ENCODE data around the gene EPS8L3.
"Not testable (repeated sequence)": the region's sequence is repeated elsewhere in the genome, so short reads cannot be mapped to it uniquely, and the experiment has no call there.

Gene EPS8L3, protein sequence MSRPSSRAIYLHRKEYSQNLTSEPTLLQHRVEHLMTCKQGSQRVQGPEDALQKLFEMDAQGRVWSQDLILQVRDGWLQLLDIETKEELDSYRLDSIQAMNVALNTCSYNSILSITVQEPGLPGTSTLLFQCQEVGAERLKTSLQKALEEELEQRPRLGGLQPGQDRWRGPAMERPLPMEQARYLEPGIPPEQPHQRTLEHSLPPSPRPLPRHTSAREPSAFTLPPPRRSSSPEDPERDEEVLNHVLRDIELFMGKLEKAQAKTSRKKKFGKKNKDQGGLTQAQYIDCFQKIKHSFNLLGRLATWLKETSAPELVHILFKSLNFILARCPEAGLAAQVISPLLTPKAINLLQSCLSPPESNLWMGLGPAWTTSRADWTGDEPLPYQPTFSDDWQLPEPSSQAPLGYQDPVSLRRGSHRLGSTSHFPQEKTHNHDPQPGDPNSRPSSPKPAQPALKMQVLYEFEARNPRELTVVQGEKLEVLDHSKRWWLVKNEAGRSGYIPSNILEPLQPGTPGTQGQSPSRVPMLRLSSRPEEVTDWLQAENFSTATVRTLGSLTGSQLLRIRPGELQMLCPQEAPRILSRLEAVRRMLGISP

DNA sequence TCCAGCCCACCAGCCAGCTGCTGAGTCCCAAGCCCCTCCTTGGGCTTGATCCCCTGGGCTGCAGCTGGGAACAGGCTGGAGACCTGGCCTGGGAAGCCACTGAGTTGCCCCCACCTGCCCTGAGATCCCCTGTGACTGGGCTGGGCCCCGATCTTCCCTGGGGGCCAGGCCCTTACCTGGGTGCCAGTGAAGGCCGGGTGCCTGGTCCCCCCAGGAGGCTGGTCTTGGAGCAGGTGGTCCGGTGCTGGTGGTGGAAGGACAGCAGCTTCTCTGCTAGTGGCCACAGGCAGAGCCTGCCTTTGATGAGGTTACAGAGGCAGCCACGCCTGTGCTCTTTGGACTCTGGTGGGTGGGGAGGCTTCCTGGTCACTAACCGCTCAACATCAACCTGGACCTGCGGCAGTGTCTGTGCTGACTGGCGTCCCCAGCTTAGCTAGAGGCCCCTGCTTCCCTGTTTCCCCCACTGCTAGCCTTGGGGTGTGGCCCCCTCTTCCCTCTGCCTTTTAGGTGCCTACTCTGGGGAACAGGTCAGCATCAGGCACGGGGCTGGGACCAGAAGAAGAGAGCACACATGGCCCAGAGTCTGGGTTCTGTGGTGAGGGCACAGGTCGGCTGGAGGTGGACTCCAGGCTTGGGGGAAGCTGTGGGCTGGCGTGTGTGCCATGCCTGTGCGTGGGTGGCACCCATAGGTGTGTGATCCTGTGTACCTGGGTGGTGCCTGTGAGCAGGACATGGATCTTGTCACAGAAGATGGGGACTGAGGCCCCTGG is at the start of gene EPS8L3:
Gene EPS8L3, minus strand, starts transcription at position 278 of the 770 bp plus-strand sequence. CDS start 2,174 bp downstream, outside the sequence.
- DNase-seq, result no peak

DNA sequence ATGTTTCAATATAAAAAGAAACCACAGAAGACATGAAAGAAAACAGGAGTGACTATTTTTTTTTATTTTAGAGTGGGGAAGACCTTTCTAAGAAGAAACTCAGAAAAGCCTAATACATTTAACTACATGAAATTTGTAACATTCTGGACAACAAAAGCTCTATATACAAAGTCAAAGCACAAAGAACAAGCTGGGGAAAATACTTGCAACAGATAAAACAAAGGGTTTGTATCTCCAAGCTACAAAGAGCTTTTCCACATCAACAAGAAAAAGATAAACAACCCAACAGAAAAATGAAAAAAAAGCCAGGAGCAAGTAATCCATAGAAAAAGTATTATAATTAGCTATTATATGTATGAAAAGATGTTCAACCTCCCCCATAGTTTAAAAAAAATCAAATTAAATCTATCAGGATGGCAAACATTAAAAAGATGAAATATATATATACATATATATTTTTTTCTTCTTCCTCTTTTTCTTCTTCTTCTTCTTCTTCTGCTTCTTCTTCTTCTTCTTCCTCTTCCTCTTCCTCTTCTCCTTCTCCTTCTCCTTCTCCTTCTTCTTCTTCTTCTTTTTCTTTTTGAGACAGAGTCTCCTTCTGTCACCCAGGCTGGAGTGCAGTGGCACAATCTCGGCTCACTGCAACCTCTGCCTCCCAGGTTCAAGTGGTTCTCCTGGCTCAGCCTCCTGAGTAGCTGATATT is 49.1 kb upstream of the EPS8L3 start:
- no peak for DNase-seq

DNA sequence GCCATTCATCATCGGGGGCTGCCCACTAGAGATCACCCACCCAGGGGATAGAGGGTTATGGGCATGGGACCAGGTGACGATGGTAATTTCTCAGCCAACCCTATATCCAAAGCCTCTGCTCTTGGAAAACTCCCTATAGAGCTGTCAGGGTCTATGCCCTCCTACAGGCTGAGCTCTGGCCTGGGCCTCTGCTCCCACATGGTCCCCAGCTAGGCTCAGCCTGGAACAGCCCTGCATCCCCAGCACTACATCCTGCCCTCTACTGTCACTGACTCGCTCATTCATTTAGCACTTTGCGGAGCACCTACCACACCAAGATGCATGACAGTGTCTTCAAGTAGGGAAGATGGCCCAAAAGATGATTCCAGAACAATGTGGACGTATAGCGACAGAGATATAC is 45.0 kb upstream of the EPS8L3 start:
- no peak for DNase-seq

DNA sequence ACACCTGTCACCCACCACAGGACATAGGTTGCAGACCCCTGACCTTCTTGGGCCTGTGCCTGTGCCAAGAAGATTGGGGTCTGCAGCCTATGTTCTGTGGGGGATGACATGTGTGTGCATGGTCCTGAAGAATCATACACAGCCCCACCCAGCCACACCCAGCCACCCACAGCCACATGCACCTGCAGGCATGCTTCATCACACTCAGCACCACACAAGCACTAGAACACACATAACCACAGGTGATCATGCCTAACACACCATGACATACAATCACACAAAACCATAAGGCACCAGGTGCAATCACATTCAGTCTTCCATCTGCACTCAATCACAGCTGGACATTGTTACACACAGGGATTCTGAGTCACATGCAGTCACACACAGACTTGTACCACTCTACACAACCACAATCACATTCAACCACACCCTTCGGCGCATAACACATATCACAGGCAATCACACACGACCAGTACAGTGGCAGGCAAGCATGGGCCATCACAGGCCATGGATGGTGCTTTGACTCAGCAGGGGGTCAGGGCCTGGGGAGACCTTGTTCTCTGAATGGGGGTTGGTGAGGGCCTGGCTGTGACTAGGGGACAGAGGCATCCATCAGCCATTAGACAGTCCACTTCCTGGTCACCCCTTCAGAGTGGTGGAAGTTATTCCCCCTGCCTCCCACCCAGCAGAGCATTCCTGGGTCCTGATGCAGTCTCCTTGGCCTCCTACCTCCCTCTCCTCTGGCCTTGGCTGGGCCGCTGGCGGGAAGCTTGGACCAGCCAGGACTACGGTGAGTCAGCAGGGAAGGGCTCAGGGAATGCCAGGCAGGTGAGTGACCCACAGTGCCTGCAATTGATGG is 44.3 kb upstream of the EPS8L3 start:
- DNase-seq, result no peak

DNA sequence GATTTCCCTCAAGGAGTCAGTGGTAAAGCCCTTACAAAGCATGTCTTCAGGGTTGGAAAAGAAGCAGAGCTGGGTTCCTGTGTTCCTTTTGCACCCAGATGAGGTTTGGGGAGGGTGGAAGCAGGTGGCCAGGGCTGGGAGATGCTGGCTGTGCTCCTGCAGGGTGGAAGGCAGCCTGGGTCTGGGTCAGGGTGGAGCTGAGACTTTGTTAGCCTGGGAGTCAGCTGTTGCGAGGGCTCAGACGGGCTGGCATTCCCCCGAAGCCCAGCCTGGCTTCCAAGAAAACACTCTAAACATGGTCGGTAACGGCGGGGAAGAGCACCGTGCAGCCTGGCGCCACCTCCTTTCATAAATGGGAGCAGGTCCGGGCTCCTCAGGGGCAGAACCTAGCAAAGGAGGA is 43.7 kb upstream of the EPS8L3 start:
- no peak for DNase-seq

DNA sequence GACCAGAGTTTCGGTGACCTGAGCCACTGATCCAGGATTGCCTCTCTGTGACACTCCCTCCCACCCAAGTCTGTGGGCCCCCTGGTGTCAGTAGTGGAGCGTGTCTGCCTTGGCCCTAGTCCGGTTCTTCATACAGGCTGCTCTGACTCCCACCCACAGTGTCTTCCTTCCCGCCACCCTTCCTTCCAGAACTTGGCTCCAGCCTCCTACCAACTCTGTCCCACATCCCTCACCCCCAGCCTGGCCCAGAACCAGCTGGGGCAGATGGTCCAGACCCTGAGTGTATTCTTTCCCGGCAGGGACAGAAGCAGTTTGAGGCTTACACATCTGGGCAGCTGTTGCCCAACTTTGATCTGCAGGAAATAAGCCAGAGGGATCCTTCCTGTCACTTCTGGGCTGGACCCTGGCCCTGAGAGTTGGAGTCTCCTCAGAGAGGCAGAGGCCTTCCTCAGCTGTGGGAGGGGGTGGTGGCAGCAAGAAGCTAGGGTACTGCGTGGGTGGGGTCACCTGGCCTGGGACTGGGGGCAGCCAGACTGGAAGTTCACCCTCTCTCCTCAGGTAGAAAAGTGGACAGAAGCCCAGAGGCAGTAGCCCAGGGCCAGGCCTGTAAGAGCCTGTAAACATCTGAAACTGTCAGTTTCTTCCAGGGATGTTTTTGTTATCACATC is 43.1 kb upstream of the EPS8L3 start:
- no peak for DNase-seq

DNA sequence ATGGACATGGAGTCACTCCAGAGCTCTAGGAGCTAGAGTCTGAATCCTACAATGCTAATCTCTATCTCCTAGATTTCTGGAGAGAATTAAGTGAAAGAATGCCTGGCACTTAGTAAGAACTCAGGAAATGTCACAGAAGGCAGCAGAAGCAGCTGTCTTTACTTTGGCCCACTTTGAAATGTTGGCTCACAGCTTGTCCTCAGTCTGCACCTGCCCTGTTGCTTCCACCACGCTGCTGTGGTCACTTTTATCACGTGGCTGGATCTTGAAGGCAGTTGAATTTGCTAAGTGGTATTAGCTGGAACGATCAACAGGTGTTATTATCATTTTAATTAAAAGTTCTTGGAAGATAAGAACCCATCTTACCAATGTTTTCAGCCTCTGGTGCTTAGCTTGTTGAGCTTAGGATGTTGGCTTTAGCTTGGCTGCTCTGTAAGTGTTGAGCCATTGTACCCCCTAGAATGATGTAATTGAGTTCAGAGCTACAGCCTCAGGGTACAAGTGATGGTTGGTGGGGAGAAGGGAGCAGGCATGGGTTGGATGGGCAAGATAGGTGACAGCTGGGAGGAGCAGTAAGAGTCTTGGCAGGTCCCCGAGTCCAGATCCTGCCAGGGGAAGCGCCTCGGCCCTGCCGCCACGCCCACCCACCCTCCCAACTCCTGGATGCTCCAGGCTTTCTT is 41.9 kb upstream of the EPS8L3 start:
- peak; percentile 26 for DNase-seq

DNA sequence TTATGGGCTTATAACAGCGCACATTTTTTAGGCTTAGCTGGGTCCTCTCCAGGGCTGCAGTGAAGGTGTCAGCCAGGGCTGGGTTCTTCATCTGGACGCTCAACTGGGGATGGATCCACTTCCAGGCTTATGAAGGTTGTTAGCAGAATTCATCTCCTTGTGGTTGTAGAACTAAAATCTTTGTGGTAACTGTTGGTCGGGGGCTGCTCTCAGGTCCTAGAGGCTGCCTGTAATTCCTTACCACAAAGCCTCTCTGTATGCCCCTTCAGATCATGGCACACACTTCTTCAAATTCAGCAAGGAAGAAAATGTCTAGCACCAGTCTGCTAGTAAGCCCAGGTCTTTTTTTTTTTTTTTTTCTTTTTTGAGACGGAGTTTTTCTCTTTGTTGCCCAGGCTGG is 40.9 kb upstream of the EPS8L3 start:
- no peak for DNase-seq

DNA sequence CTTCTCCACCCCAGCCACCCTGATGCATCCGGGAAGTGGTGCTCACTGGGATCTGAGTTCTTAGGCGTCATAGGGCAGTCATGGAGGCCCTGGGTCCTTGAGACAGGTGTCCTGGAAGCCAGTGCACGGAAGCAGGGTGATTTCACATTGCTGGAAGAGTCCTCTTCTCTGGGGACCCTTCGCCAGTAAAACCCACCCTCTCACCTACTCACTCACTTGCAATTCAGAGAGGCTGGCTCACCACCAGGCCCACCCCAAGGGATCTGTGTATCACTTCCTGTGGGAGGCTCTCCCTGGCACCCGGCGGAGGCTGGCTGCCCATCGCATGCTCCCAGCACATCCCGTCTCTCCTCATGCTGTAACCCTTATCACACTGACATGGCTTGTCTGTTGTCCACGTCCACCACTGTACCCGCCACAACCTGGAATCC is 40.2 kb upstream of the EPS8L3 start:
- no peak for DNase-seq

DNA sequence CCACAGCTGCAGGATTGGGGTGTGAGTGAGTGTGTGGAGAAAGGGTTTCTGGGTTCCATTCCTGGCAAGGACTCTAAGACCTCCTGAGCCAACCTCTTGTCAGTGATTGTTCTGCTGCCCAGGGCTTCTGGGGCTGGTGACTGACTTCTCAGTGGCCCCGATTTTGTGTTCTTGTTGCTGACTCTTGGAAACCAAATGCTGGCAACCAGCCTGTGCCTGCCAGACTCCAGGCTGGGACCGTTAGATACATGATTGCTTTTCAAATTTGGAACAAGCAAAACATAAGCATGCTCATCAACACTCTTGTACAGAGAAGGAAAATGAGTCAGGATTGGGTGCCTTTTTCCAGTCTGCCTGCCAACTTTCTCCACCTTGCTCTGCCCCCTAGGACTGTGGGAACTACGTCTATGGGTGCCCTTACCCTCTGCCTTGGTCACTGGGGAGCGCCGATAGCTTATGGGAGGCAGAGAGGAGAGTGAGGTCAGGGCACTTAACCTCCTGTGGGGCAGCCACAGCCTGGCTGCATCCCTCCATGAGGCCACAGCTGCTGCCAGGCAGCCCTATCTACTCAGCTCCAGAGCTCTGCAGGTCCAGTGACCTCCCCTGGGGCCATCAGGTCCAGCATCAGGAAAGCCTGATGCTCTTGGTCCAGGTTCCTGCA is 39.3 kb upstream of the EPS8L3 start:
- no peak for DNase-seq

DNA sequence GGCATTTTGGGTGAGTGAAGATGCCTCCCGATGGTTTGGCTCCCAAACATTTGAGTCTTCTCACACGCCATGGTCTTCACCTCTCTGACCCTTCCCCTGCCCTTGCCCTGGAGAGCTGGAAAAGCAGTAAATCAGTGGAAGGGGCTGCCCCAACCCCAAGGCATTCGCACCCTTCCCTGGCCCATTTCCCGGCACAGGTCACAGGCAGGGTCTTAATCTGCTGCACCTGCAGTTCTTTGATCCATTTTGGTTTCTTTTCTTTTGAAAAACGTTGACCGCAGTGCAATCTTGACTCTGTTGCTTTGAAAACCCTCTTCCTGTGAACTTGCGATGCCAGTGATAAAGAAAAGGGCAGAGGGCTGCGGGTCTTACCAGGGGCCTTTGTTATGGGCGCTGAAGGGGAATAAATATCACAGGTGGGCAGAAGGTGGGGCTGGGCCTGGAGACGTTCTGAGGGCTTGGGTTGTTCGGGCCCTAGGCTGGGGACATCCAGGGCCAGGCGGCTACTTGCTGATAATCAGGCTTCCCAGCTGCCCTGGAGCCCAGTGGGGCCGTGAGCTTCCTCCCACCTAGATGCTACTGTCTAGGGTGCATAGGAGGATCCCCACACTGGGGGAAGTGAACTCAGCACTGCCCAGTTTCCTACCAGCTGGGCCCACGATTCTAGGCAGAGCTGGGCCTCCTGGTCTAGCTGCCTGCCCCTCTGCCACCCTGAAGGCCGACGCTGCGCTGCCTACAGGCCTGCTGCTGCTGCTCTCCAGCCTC is 38.6 kb upstream of the EPS8L3 start:
- DNase-seq, result no peak

DNA sequence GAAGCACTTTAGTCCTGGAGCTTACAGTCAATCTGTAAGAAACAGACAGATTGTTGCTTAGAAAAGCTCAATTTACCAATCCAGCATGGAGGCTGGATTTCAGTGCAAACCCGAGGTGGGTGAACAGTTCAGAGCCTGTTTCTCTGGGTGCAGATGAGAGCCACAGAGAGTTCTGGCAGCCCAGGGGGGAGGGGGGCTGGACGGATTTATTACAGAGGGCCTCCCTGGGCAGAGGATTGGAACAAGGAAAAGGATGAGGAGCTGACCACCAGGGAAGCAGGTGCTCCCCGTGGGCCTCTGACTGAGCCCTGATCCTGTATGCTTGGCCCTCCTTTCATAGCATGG is 38.0 kb upstream of the EPS8L3 start:
- no peak for DNase-seq

DNA sequence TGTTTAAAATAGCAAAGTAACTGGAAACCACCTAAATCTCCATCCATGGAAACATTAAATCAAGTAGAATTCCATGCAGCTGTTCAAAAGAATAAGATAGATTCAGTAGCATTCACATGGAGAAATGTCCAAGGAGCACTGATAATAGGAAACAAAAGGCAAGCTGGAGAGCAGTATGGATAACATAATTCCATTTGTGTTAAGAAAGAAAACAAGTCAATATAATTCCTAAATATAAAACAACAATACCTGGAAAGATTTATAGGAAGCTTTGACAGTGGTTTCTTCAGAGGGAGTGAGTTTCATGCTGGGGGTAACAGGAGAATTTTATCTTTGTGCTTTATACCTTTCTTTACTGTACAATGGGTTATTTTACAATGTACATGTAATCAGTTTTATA is 36.6 kb upstream of the EPS8L3 start:
- no peak for DNase-seq

DNA sequence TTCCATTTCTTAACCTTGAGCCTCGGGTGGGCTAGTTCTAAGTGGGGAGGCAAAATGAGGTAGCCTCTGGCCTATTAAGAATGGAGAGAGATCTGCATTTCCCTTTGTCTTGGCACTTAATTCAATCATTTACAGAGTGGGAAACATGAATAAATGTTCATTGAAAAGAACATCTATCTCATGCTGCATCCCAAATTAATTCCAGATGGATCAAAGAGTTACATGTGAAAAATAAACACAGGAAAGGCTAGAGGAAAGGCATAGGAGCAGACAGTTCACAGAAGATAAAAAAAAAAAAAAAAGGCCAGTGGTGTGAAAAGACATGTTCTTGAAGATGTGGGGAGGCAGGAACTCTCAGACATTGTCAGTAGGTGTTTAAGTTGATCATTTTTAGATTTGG is 35.7 kb upstream of the EPS8L3 start:
- DNase-seq, result no peak

DNA sequence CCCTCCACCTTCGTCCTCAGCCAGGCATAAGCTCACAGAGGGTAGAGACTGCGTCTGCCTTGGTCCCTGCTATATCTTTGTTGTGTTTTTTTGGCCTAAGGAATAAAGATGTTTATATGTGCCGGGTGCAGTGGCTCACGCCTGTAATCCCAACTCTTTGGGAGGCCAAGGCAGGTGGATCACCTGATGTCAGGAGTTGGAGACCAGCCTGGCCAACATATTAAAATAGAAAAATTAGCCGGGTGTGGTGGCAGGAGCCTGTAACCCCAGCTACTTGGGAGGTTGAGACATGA is 33.5 kb upstream of the EPS8L3 start:
- not testable (repeated sequence) for DNase-seq

DNA sequence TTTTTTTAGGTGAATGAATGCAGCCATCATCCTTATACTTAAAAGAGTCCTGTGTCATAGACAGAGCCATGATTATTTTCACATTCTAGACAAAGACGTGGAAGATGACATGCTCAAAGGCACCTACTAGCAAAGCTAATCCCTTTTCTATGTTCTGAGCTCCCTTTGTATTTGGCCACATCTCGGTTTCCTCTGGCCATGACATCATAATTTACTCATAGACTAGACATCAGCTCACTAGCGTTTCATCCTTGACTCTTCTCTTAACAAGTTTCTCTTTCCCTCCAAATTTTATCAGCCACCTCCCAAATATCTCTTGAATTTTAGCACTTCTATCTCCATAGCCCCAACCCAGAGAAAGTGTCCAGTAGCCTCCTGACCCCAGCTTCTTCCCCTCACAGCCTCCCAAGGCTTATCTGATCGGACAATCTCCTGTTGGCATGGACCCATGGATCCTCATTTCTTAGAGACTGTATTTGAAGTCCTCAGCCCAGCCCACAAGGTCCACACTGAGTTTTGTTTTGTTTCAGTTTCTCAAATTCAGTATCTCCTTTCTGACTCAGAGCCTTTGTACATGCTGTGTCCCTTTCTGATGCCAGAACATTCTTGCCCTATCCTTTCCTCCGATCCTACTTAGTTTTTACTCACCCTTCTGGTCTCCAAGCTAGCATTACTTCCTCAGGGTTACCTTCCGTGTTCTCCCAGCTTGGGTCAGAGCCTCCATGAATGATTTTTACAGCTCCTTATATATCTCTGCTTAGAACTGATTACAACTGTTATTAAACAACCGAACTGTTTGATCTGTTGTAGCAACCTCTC is 33.0 kb upstream of the EPS8L3 start:
- DNase-seq, result no peak

DNA sequence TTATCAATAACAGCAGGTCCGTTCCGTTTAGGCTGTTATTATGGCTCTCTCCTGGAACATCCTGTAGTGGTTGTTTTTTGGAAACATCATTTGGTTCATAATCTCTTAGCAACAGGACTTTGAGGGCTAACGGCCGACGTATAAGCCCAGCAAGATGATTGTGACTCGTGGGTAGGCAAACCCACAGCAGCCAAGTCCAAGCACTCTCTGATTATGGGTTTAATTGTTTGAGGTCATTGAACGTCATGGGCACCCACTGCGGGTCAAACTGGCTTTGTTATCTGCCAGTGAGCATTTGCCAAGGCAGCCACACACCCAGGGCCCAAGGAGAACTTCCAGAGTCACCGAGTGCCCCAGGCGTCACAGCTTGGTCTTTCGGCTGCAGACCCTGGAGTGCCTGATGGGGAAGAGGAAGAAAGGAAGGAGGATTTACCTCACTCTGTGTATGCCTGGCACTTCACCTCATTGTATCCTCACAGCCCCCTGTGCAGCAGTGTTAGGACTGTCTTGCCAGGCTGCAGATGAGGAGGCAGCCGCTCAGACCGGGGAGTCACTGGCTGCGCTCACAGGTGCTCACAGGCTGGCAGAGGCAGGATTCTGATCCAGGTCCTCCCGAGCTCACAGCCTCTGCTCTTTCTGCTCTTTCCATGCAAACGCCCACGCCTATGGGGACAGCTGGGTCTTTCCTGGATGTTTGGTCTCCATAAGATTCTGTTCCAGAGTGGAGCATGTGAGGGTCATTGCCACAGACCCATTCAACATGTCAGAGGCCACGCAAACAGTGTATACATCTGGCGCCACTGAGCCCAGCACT is 30.8 kb upstream of the EPS8L3 start:
- no peak for DNase-seq

All from NCI-H2029 (cell line).